GM18909 (cell line): Measurements from ENCODE around the gene RABGAP1.

Experiments
- ATAC-seq: cut with Tn5 transposase; IDR thresholded peaks from one replicate; pipeline ENCODE4 v1.9.1; 2021; ENCODE audit warnings: mild to moderate bottlenecking; ENCODE audit not compliant: unreplicated experiment, poor library complexity

Gene RABGAP1

GRCh38 chr9:123104807-123105206, 164.0 kb downstream of the RABGAP1 start:
- no peak for ATAC-seq

GRCh38 chr9:123105490-123105889, 164.7 kb downstream of the RABGAP1 start:
- no peak for ATAC-seq

- ATAC-seq, result no peak
Measured at GRCh38 chr9:123107639-123108285, 166.9 kb downstream of the RABGAP1 start.

GRCh38 chr9:123108976-123109375, 168.2 kb downstream of the RABGAP1 start:
- ATAC-seq, result no peak

- no peak for ATAC-seq
Measured at GRCh38 chr9:123109540-123110279, 168.9 kb downstream of the RABGAP1 start.

GRCh38 chr9:123111427-123112014, 170.7 kb downstream of the RABGAP1 start:
- no peak for ATAC-seq

- no peak for ATAC-seq
Measured at GRCh38 chr9:123112015-123112975, 171.5 kb downstream of the RABGAP1 start.

- no peak for ATAC-seq
Measured at GRCh38 chr9:123113185-123113584, 172.4 kb downstream of the RABGAP1 start.

- no peak for ATAC-seq
Measured at GRCh38 chr9:123115146-123115913, 174.5 kb downstream of the RABGAP1 start.

GRCh38 chr9:123116036-123116435, 175.2 kb downstream of the RABGAP1 start:
- ATAC-seq, result no peak

- no peak for ATAC-seq
Measured at GRCh38 chr9:123119566-123119965, 178.7 kb downstream of the RABGAP1 start.

GRCh38 chr9:123120131-123120530, 179.3 kb downstream of the RABGAP1 start:
- ATAC-seq, result no peak

- ATAC-seq, result no peak
Measured at GRCh38 chr9:123120953-123121352, 180.1 kb downstream of the RABGAP1 start.

- no peak for ATAC-seq
Measured at GRCh38 chr9:123121457-123121856, 180.6 kb downstream of the RABGAP1 start.

- ATAC-seq, result no peak
Measured at GRCh38 chr9:123127512-123128075, 186.8 kb downstream of the RABGAP1 start.

GRCh38 chr9:123128591-123128990, 187.8 kb downstream of the RABGAP1 start:
- no peak for ATAC-seq

GRCh38 chr9:123129423-123129822, 188.6 kb downstream of the RABGAP1 start:
- ATAC-seq, result no peak

GRCh38 chr9:123131258-123131657, 190.4 kb downstream of the RABGAP1 start:
- ATAC-seq, result no peak

- ATAC-seq, result no peak
Measured at GRCh38 chr9:123131993-123132392, 191.2 kb downstream of the RABGAP1 start.
